ENCODE measurements around the gene RFFL. TPM values are rescaled to one million over a fixed set of nuclear protein-coding genes. Genes with fewer than 3 reads are reported as not detected.

Gene RFFL
- total and polyA plus RNA-seq, 9 of the 15 experiments (the other 6 are each of a cell fraction or from before 2014, with no cell fraction given), result 3.4 to 18.1 (median 12.8) TPM

- TF ChIP-seq ARID4B (CRISPR knock-in tag; IDR thresholded peaks at IDR 0.05), result 0 out of 2 replicates have a peak, but pooled peaks have one; percentile 5
- TF ChIP-seq, protein P1, sequence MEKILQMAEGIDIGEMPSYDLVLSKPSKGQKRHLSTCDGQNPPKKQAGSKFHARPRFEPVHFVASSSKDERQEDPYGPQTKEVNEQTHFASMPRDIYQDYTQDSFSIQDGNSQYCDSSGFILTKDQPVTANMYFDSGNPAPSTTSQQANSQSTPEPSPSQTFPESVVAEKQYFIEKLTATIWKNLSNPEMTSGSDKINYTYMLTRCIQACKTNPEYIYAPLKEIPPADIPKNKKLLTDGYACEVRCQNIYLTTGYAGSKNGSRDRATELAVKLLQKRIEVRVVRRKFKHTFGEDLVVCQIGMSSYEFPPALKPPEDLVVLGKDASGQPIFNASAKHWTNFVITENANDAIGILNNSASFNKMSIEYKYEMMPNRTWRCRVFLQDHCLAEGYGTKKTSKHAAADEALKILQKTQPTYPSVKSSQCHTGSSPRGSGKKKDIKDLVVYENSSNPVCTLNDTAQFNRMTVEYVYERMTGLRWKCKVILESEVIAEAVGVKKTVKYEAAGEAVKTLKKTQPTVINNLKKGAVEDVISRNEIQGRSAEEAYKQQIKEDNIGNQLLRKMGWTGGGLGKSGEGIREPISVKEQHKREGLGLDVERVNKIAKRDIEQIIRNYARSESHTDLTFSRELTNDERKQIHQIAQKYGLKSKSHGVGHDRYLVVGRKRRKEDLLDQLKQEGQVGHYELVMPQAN (IDR thresholded peaks at IDR 0.05; ENCODE audit: borderline replicate concordance), result peak; percentile 52; the same call in 1 of the 2 replicates
- TF ChIP-seq ZBTB7A (IDR thresholded peaks at IDR 0.05; ENCODE audit: borderline replicate concordance, control insufficient read depth, low read depth, low read length), result peak; percentile 90
- TF ChIP-seq ARID3B (CRISPR knock-in tag; IDR thresholded peaks at IDR 0.05; ENCODE audit: borderline replicate concordance), result no peak
- no peak for TF ChIP-seq NRF1 (conservative IDR thresholded peaks at IDR 0.05 in 1 of 2, IDR thresholded peaks at IDR 0.05 in 1 of 2)
- no peak for TF ChIP-seq ZSCAN29 (IDR thresholded peaks at IDR 0.05)
- peak; percentile 1; the same call in 1 of the 2 replicates for TF ChIP-seq CXXC5 (CRISPR knock-in tag; IDR thresholded peaks at IDR 0.05)
- TF ChIP-seq ESRRA (IDR thresholded peaks at IDR 0.05; ENCODE audit: borderline replicate concordance, low read depth), result no peak
- TF ChIP-seq ZNF778 (CRISPR knock-in tag; IDR thresholded peaks at IDR 0.05), result no peak
- TF ChIP-seq, protein P2, sequence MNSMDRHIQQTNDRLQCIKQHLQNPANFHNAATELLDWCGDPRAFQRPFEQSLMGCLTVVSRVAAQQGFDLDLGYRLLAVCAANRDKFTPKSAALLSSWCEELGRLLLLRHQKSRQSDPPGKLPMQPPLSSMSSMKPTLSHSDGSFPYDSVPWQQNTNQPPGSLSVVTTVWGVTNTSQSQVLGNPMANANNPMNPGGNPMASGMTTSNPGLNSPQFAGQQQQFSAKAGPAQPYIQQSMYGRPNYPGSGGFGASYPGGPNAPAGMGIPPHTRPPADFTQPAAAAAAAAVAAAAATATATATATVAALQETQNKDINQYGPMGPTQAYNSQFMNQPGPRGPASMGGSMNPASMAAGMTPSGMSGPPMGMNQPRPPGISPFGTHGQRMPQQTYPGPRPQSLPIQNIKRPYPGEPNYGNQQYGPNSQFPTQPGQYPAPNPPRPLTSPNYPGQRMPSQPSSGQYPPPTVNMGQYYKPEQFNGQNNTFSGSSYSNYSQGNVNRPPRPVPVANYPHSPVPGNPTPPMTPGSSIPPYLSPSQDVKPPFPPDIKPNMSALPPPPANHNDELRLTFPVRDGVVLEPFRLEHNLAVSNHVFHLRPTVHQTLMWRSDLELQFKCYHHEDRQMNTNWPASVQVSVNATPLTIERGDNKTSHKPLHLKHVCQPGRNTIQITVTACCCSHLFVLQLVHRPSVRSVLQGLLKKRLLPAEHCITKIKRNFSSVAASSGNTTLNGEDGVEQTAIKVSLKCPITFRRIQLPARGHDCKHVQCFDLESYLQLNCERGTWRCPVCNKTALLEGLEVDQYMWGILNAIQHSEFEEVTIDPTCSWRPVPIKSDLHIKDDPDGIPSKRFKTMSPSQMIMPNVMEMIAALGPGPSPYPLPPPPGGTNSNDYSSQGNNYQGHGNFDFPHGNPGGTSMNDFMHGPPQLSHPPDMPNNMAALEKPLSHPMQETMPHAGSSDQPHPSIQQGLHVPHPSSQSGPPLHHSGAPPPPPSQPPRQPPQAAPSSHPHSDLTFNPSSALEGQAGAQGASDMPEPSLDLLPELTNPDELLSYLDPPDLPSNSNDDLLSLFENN (IDR thresholded peaks at IDR 0.05; ENCODE audit: low read depth in 2 of 2, low read length in 2 of 2), result no peak
- TF ChIP-seq DEAF1 (CRISPR knock-in tag; IDR thresholded peaks at IDR 0.05), result no peak
- no peak for TF ChIP-seq RHOXF2B (CRISPR knock-in tag; conservative IDR thresholded peaks at IDR 0.05)
Observed at GRCh38 chr17:34980681-34981537, 82.6 kb downstream of the RFFL start (continued).

All from K562 (cell line).